GM12878 (cell line): ENCODE results near the gene MAP1LC3B. TPM values are rescaled to one million over a fixed set of nuclear protein-coding genes. Genes with fewer than 3 reads are reported as not detected.

Experiments used
- ATAC-seq: fragments of 200-7000 bp; cut with Tn5 transposase; 3 replicates; pipeline ENCODE4 v1.9.1; 2020; ENCODE audit warnings: mild to moderate bottlenecking, moderate library complexity
- BruUV-seq: library from RNA; stranded (reverse); fragments of 400-500 nt; replicated peaks from 2 replicates; lab custom pipeline; 2021; lab: Mats Ljungman, UMichigan
- CTCF ChIA-PET: fragments of 300-600 bp; sonication (Branson Sonifier 250); formaldehyde crosslinking; extraction: SDS; loops from one replicate; lab custom pipeline; 2021; ENCODE audit warnings: inconsistent platforms; lab: Yijun Ruan, JAX
- POLR2A ChIA-PET: fragments of 350-600 bp; formaldehyde crosslinking; extraction: SDS; loops from one replicate; lab custom pipeline; 2021; ENCODE audit warnings: inconsistent platforms; lab: Charles Lee
- RAD21 ChIA-PET: fragments of 300-600 bp; sonication (Branson Sonifier 250); formaldehyde crosslinking; loops from one replicate; lab custom pipeline; 2023; ENCODE audit warnings: antibody characterized with exemption; ENCODE audit not compliant: unreplicated experiment; lab: Charles Lee
- SMC1A ChIA-PET: fragments of 300-600 bp; sonication (Branson Sonifier 250); formaldehyde crosslinking; loops from one replicate; lab custom pipeline; 2023; ENCODE audit not compliant: unreplicated experiment, uncharacterized antibody; lab: Charles Lee
- DNase-seq: peaks from one replicate; pipeline ENCODE4 v3.0.0-alpha.2; 2011; ENCODE audit warnings: low read depth, low spot score
- FAIRE-seq: peaks from 3 replicates; lab custom pipeline; 2011; peaks lifted over from hg19 to GRCh38; lab: Jason Lieb, UNC
- H2AFZ ChIP-seq: 2 replicates; pipeline ENCODE4 v1.6.0; 2011; ENCODE audit warnings: low read depth, low read length, control low read depth; ENCODE audit not compliant: control insufficient read depth
- H3K27ac ChIP-seq: 2 replicates; pipeline ENCODE4 v1.5.1; 2011; ENCODE audit warnings: control low read depth; ENCODE audit not compliant: control insufficient read depth, insufficient read depth
- H3K27me3 ChIP-seq, 2 experiments: replicated peaks in 1 of 2; 2 replicates each; pipeline versions ENCODE4 v1.6.0 to v1.6.1; 2011; ENCODE audit warnings: low read length in 1 of 2; ENCODE audit not compliant: control insufficient read depth in 2 of 2, insufficient read depth in 2 of 2
- H3K36me3 ChIP-seq, 2 experiments: 2 replicates each; pipeline ENCODE4 v1.5.1; 2011; ENCODE audit warnings: low read length in 1 of 2; ENCODE audit not compliant: control insufficient read depth in 2 of 2, insufficient read depth in 2 of 2
- H3K4me1 ChIP-seq: 2 replicates; pipeline ENCODE4 v1.6.1; 2011; ENCODE audit warnings: mild to moderate bottlenecking, low read length, moderate library complexity, mixed read lengths; ENCODE audit not compliant: control insufficient read depth, insufficient read depth
- H3K4me2 ChIP-seq: 2 replicates; pipeline ENCODE4 v1.6.0; 2011; ENCODE audit warnings: control low read depth; ENCODE audit not compliant: control insufficient read depth, insufficient read depth
- H3K4me3 ChIP-seq: fragments of 200-600 bp; sonication (generic); 2 replicates; pipeline ENCODE4 v1.5.1; 2016
- H3K79me2 ChIP-seq: 2 replicates; pipeline ENCODE4 v1.6.0; 2011; ENCODE audit warnings: low read length; ENCODE audit not compliant: control insufficient read depth, insufficient read depth
- H3K9ac ChIP-seq: 2 replicates; pipeline ENCODE4 v1.8.0; 2011; ENCODE audit warnings: low read length, control low read depth, mixed read lengths; ENCODE audit not compliant: control insufficient read depth, insufficient read depth
- H3K9me3 ChIP-seq: replicated peaks from 3 replicates; pipeline ENCODE4 v1.5.1; 2011; ENCODE audit warnings: mild to moderate bottlenecking, low read length; ENCODE audit not compliant: control insufficient read depth, insufficient read depth
- H4K20me1 ChIP-seq: 2 replicates; pipeline ENCODE4 v1.6.0; 2011; ENCODE audit not compliant: control insufficient read depth, insufficient read depth
- CHD1 ChIP-seq: IDR thresholded peaks from 2 replicates; pipeline ENCODE4 v1.6.1; 2012; ENCODE audit warnings: low read depth, low read length, improper control_type of control experiment
- EED ChIP-seq: sonication (generic); IDR thresholded peaks from 2 replicates; pipeline ENCODE4 v1.6.1; 2016; ENCODE audit warnings: antibody characterized with exemption, low read depth
- EZH2 ChIP-seq: IDR thresholded peaks from 2 replicates; pipeline ENCODE4 v1.6.1; 2012; ENCODE audit warnings: low read depth, mild to moderate bottlenecking, control low read depth, inconsistent platforms, low read length, borderline replicate concordance; ENCODE audit not compliant: control insufficient read depth
- IRF4 ChIP-seq: IDR thresholded peaks from 2 replicates; pipeline ENCODE4 v1.6.1; 2011; ENCODE audit warnings: low read depth, low read length
- MTA3 ChIP-seq: IDR thresholded peaks from 2 replicates; pipeline ENCODE4 v1.6.1; 2012; ENCODE audit warnings: low read length, inconsistent platforms, borderline replicate concordance
- POU2F2 ChIP-seq: IDR thresholded peaks from 3 replicates; pipeline ENCODE4 v1.6.1; 2011; ENCODE audit warnings: low read depth, mild to moderate bottlenecking, low read length, borderline replicate concordance
- RAD21 ChIP-seq: IDR thresholded peaks from 2 replicates; pipeline ENCODE4 v1.6.1; 2011; ENCODE audit warnings: mild to moderate bottlenecking, low read depth, low read length, moderate library complexity; ENCODE audit not compliant: insufficient read depth
- SIX5 ChIP-seq: IDR thresholded peaks from 2 replicates; pipeline ENCODE4 v1.6.1; 2011; ENCODE audit warnings: mild to moderate bottlenecking, low read depth, low read length, moderate library complexity; ENCODE audit not compliant: severe bottlenecking
- ZBED1 ChIP-seq: IDR thresholded peaks from 2 replicates; pipeline ENCODE4 v1.6.1; 2016; ENCODE audit warnings: borderline replicate concordance
- WGBS: methylation state at CpG from one replicate; pipeline ENCODE4 v1.1.6; 2016; ENCODE audit warnings: low lambda C conversion rate; ENCODE audit not compliant: insufficient replicate concordance, insufficient coverage; ENCODE audit errors: missing lambda C conversion rate; 5-methylcytosine and 5-hydroxymethylcytosine counted together
- in situ Hi-C: fragments of 300-500 bp; cut with MboI; formaldehyde crosslinking; loops from 9 replicates; pipeline ENCODE4 v1.14.3; 2018; ENCODE audit warnings: mixed read lengths
- intact Hi-C: fragments of 100-400 bp; cut with micrococcal nuclease; formaldehyde crosslinking; loops from one replicate; pipeline ENCODE4 v1.14.2; 2022; ENCODE audit not compliant: unreplicated experiment
- polyA plus RNA-seq, 11 experiments: library from polyadenylated mRNA; depleted of rRNA in 4 of 11; unstranded in 6 of 11; stranded (reverse) in 5 of 11; fragments of >200 nt; fragmentation: Nextera tagmentation in 4 of 11; fragmentation: Illumina TruSeq in 1 of 11; extraction: Ambion mirVana in 4 of 11; extraction: Trizol in 1 of 11; gene quantifications; 1 replicate in 1 of 11; 2 replicates in 10 of 11; pipeline versions ENCODE4 v1.2.1 to v1.2.3, GENCODE V29; 2011 to 2016; ENCODE audit warnings: inconsistent platforms in 2 of 11, missing spikeins in 2 of 11, low read depth in 1 of 11
- total RNA-seq, 4 experiments: library from RNA; depleted of rRNA in 3 of 4; stranded (reverse); fragments of >200 nt in 3 of 4; fragmentation: Illumina TruSeq in 1 of 4; extraction: Trizol in 1 of 4; gene quantifications; 2 replicates each; pipeline versions ENCODE4 v1.2.1 to v1.2.3, GENCODE V29; 2013 to 2021
- TF ChIP-seq, protein P1 (sequence below): fragments of 450-650 bp; IDR thresholded peaks from 2 replicates; pipeline ENCODE4 v1.6.1; 2018; ENCODE audit warnings: borderline replicate concordance, mild to moderate bottlenecking; ENCODE audit not compliant: partially characterized antibody
- TF ChIP-seq, protein P2 (sequence below): fragments of 450-650 bp; IDR thresholded peaks from 2 replicates; pipeline ENCODE4 v1.6.1; 2017; ENCODE audit warnings: antibody characterized with exemption, mild to moderate bottlenecking, moderate library complexity

MAP1LC3B gene
- total and polyA plus RNA-seq, 10 of the 15 experiments (the other 5 are each of a cell fraction or from before 2014, with no cell fraction given), result 6.1 to 42.8 (median 13.7) TPM

DNA sequence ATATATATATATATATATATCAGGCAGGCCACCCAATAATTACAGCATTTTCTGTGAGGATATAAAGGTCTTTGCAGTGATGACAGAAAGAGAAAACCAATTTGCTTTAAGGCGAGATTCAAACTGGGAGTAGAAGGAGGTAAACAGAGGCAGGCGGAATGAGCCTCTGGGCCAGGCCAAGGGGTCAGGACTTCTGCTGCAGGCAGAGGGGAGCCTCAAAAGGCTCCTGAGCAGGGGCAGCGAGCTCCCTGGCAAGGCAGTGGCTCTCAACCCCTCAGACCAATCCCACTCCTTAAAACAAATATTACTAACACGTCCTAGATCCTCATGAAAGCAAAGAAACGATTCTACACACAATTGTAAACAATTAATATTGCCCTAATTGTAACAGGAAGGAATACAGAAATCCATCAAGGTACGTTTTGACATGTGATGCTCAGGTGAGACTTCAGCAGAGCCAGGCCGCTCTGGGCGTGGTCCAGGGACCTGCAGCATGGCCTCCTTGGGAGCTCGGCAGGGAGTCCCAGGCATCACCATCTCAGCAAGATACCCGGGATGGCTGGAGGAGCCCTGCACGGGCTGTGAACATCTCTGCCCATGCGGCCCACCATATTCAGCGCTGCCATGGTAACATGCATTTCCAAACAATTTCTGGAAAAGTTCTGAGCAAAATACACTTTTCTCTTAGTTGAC, 27.0 kb upstream of the MAP1LC3B start:
- H4K20me1 ChIP-seq, result no peaks in the 10 kb centered on the region
- TF ChIP-seq MTA3 (no peak), SIX5 (no peak), POU2F2 (no peak), IRF4 (no peak), RAD21 (no peak), EZH2 (no peak), EED (no peak), CHD1 (no peak), ZBED1 (no peak)
- TF ChIP-seq, protein P1, sequence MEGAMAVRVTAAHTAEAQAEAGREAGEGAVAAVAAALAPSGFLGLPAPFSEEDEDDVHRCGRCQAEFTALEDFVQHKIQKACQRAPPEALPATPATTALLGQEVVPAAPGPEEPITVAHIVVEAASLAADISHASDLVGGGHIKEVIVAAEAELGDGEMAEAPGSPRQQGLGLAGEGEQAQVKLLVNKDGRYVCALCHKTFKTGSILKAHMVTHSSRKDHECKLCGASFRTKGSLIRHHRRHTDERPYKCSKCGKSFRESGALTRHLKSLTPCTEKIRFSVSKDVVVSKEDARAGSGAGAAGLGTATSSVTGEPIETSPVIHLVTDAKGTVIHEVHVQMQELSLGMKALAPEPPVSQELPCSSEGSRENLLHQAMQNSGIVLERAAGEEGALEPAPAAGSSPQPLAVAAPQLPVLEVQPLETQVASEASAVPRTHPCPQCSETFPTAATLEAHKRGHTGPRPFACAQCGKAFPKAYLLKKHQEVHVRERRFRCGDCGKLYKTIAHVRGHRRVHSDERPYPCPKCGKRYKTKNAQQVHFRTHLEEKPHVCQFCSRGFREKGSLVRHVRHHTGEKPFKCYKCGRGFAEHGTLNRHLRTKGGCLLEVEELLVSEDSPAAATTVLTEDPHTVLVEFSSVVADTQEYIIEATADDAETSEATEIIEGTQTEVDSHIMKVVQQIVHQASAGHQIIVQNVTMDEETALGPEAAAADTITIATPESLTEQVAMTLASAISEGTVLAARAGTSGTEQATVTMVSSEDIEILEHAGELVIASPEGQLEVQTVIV, result no peak
- TF ChIP-seq, protein P2, sequence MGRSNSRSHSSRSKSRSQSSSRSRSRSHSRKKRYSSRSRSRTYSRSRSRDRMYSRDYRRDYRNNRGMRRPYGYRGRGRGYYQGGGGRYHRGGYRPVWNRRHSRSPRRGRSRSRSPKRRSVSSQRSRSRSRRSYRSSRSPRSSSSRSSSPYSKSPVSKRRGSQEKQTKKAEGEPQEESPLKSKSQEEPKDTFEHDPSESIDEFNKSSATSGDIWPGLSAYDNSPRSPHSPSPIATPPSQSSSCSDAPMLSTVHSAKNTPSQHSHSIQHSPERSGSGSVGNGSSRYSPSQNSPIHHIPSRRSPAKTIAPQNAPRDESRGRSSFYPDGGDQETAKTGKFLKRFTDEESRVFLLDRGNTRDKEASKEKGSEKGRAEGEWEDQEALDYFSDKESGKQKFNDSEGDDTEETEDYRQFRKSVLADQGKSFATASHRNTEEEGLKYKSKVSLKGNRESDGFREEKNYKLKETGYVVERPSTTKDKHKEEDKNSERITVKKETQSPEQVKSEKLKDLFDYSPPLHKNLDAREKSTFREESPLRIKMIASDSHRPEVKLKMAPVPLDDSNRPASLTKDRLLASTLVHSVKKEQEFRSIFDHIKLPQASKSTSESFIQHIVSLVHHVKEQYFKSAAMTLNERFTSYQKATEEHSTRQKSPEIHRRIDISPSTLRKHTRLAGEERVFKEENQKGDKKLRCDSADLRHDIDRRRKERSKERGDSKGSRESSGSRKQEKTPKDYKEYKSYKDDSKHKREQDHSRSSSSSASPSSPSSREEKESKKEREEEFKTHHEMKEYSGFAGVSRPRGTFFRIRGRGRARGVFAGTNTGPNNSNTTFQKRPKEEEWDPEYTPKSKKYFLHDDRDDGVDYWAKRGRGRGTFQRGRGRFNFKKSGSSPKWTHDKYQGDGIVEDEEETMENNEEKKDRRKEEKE, result no peak
- DNase-seq, result no peak
- no TSS peak for BruUV-seq
- no peak for ATAC-seq
- no peak for FAIRE-seq
- no peaks in the 10 kb centered on the region for H3K27me3 ChIP-seq
- no peak overlapping the region for H3K4me3 ChIP-seq
- intact Hi-C loops (no loop called here), in situ Hi-C loops (no loop called here)
- ChIA-PET SMC1A (no interaction called here), RAD21 (no interaction called here), POLR2A (no interaction called here), CTCF (no interaction called here)
- H3K9ac ChIP-seq, result no peak overlapping the region
- peaks cover 9 to 11% of the 10 kb centered on the region in 2 experiments for H3K36me3 ChIP-seq
- no peak overlapping the region for H3K27ac ChIP-seq
- WGBS, result 79% methylated on average over 13 of the region's 13 CpGs
- H3K79me2 ChIP-seq, result peaks cover 3% of the 10 kb centered on the region; the same call in 1 of the 2 replicates
- H3K4me1 ChIP-seq, result no peaks in the 10 kb centered on the region
- H3K4me2 ChIP-seq, result no peak overlapping the region
- H3K9me3 ChIP-seq, result no peaks in the 10 kb centered on the region
- H2AFZ ChIP-seq, result no peak overlapping the region
